ENCODE data around the gene COL1A1. TPM values are rescaled to one million over a fixed set of nuclear protein-coding genes. Genes with fewer than 3 reads are reported as not detected.
A peak's percentile ranks its signal among the peaks of the same experiment; 100 is the strongest.

The COL1A1 gene
- total and polyA plus RNA-seq, 2 experiments from 2014 or later = 6,472 to 15,283 TPM

GRCh38 chr17:50171371-50172071, 29.9 kb downstream of the COL1A1 start:
- Histone ChIP-seq H3K36me3 (ENCODE audit: low read depth) (no peaks in the 10 kb centered on the region), H3K4me1 (ENCODE audit: insufficient read depth) (peaks cover 22% of the 10 kb centered on the region), H4K20me1 (ENCODE audit: insufficient read depth) (no peaks in the 10 kb centered on the region), H3K27me3 (replicated peaks; ENCODE audit: insufficient read depth) (no peaks in the 10 kb centered on the region), H3K79me2 (ENCODE audit: insufficient read depth) (no peaks in the 10 kb centered on the region), H3K27ac (no peak overlapping the region), H2AFZ (no peak overlapping the region), H3K4me2 (ENCODE audit: unreplicated experiment) (no peak overlapping the region), H3K9me3 (ENCODE audit: low read depth) (no peaks in the 10 kb centered on the region), H3F3A (ENCODE audit: insufficient read depth) (peaks cover 29% of the 10 kb centered on the region), H3K9ac (no peak overlapping the region), H3K4me3 (no peak overlapping the region), H3K9me2 (ENCODE audit: insufficient read depth) (no peaks in the 10 kb centered on the region)
- TF ChIP-seq EZH2 (IDR thresholded peaks at IDR 0.05; ENCODE audit: insufficient read depth, poor library complexity, severe bottlenecking) = no peak
- TF ChIP-seq EZH2phosphoT487 (IDR thresholded peaks at IDR 0.05; ENCODE audit: insufficient read depth, low read depth) = no peak
- WGBS, 2 experiments (ENCODE audit: low coverage in 1 of 2, low lambda C conversion rate in 2 of 2, missing lambda C conversion rate in 2 of 2) = 91% methylated on average over 17 of the region's 17 CpGs
- DNase-seq = no peak
- in situ Hi-C loops (cut with MboI) = loop anchor here (5.0 kb wide), 1 partner anchor 101 kb away; the partner anchor contains the start of gene TMEM92

GRCh38 chr17:50170662-50171370, 30.6 kb downstream of the COL1A1 start:
- TF ChIP-seq EZH2phosphoT487 (IDR thresholded peaks at IDR 0.05; ENCODE audit: insufficient read depth, low read depth) (no peak), EZH2 (IDR thresholded peaks at IDR 0.05; ENCODE audit: insufficient read depth, poor library complexity, severe bottlenecking) (no peak)
- H3F3A ChIP-seq (ENCODE audit: insufficient read depth) = peaks cover 29% of the 10 kb centered on the region
- H4K20me1 ChIP-seq (ENCODE audit: insufficient read depth) = no peaks in the 10 kb centered on the region
- no peaks in the 10 kb centered on the region for H3K36me3 ChIP-seq (ENCODE audit: low read depth)
- no peak overlapping the region for H3K4me2 ChIP-seq (ENCODE audit: unreplicated experiment)
- no peaks in the 10 kb centered on the region for H3K27me3 ChIP-seq (replicated peaks; ENCODE audit: insufficient read depth)
- H3K4me3 ChIP-seq = no peak overlapping the region
- 87 to 95% methylated on average over 10 of the region's 10 CpGs for WGBS, 2 experiments (ENCODE audit: low coverage in 1 of 2, low lambda C conversion rate in 2 of 2, missing lambda C conversion rate in 2 of 2)
- peaks cover 17% of the 10 kb centered on the region for H3K4me1 ChIP-seq (ENCODE audit: insufficient read depth)
- H3K9me2 ChIP-seq (ENCODE audit: insufficient read depth) = no peaks in the 10 kb centered on the region
- H3K9ac ChIP-seq = no peak overlapping the region
- H3K27ac ChIP-seq = no peak overlapping the region
- in situ Hi-C loops (cut with MboI) = loop anchor here (5.0 kb wide), 1 partner anchor 101 kb away; the partner anchor contains the start of gene TMEM92
- H3K79me2 ChIP-seq (ENCODE audit: insufficient read depth) = no peaks in the 10 kb centered on the region
- no peaks in the 10 kb centered on the region for H3K9me3 ChIP-seq (ENCODE audit: low read depth)
- no peak for DNase-seq
- H2AFZ ChIP-seq = no peak overlapping the region

- Histone ChIP-seq H2AFZ (no peak overlapping the region), H3K4me3 (no peak overlapping the region), H3K4me1 (ENCODE audit: insufficient read depth) (peaks cover 15% of the 10 kb centered on the region), H4K20me1 (ENCODE audit: insufficient read depth) (no peaks in the 10 kb centered on the region), H3K9me3 (ENCODE audit: low read depth) (no peaks in the 10 kb centered on the region), H3K4me2 (ENCODE audit: unreplicated experiment) (no peak overlapping the region), H3F3A (ENCODE audit: insufficient read depth) (peaks cover 22% of the 10 kb centered on the region), H3K9ac (no peak overlapping the region; the same call in 1 of the 2 replicates), H3K36me3 (ENCODE audit: low read depth) (no peaks in the 10 kb centered on the region), H3K27ac (0 out of 2 replicates have a peak overlapping the region, but pooled peaks have one; percentile 6), H3K9me2 (ENCODE audit: insufficient read depth) (no peaks in the 10 kb centered on the region), H3K27me3 (replicated peaks; ENCODE audit: insufficient read depth) (no peaks in the 10 kb centered on the region), H3K79me2 (ENCODE audit: insufficient read depth) (no peaks in the 10 kb centered on the region)
- TF ChIP-seq EZH2phosphoT487 (IDR thresholded peaks at IDR 0.05; ENCODE audit: insufficient read depth, low read depth) = no peak
- TF ChIP-seq EZH2 (IDR thresholded peaks at IDR 0.05; ENCODE audit: insufficient read depth, poor library complexity, severe bottlenecking) = no peak
- in situ Hi-C loops (cut with MboI) = loop anchor here (5.0 kb wide), 1 partner anchor 102 kb away; the partner anchor contains the start of gene TMEM92
- no peak for DNase-seq
- 86 to 89% methylated on average over 9 of the region's 9 CpGs for whole genome bisulfite sequencing, 2 experiments (ENCODE audit: low coverage in 1 of 2, low lambda C conversion rate in 2 of 2, missing lambda C conversion rate in 2 of 2)
These were observed 31.5 kb downstream of the COL1A1 start for GRCh38 chr17:50169881-50170459.

GRCh38 chr17:50169121-50169764, 32.2 kb downstream of the COL1A1 start:
- Histone ChIP-seq H3K4me1 (ENCODE audit: insufficient read depth) (peaks cover 15% of the 10 kb centered on the region), H3F3A (ENCODE audit: insufficient read depth) (peaks cover 15% of the 10 kb centered on the region), H3K36me3 (ENCODE audit: low read depth) (no peaks in the 10 kb centered on the region), H3K79me2 (ENCODE audit: insufficient read depth) (no peaks in the 10 kb centered on the region), H4K20me1 (ENCODE audit: insufficient read depth) (no peaks in the 10 kb centered on the region), H3K4me3 (no peak overlapping the region), H3K9me3 (ENCODE audit: low read depth) (no peaks in the 10 kb centered on the region), H3K27ac (0 out of 2 replicates have a peak overlapping the region, but pooled peaks have one; percentile 6), H3K9ac (no peak overlapping the region; the same call in 1 of the 2 replicates), H3K27me3 (replicated peaks; ENCODE audit: insufficient read depth) (no peaks in the 10 kb centered on the region), H2AFZ (no peak overlapping the region), H3K4me2 (ENCODE audit: unreplicated experiment) (no peak overlapping the region), H3K9me2 (ENCODE audit: insufficient read depth) (no peaks in the 10 kb centered on the region)
- 37 to 38% methylated on average over 14 of the region's 14 CpGs for WGBS, 2 experiments (ENCODE audit: low coverage in 1 of 2, low lambda C conversion rate in 2 of 2, missing lambda C conversion rate in 2 of 2)
- peak; percentile 68 for DNase-seq
- in situ Hi-C loops (cut with MboI) = no loop called here
- no peak for TF ChIP-seq EZH2 (IDR thresholded peaks at IDR 0.05; ENCODE audit: insufficient read depth, poor library complexity, severe bottlenecking)
- no peak for TF ChIP-seq EZH2phosphoT487 (IDR thresholded peaks at IDR 0.05; ENCODE audit: insufficient read depth, low read depth)
